HG02852 (cell line): ENCODE data around the gene AVL9.
"Not testable (repeated sequence)": the region's sequence is repeated elsewhere in the genome, so short reads cannot be mapped to it uniquely, and the experiment has no call there.

Experiments
- ATAC-seq: cut with Tn5 transposase; IDR thresholded peaks from one replicate; pipeline ENCODE4 v1.9.1; 2021; ENCODE audit warnings: mild to moderate bottlenecking, moderate library complexity; ENCODE audit not compliant: unreplicated experiment

AVL9 gene

GRCh38 chr7:32586291-32587221 is 91.3 kb downstream of the AVL9 start:
- no peak for ATAC-seq

- ATAC-seq: no peak
These were observed 92.2 kb downstream of the AVL9 start for GRCh38 chr7:32587411-32587948.

- ATAC-seq: peak; percentile 58
These were observed 93.4 kb downstream of the AVL9 start for GRCh38 chr7:32588657-32589056.

GRCh38 chr7:32591938-32592337 is 96.6 kb downstream of the AVL9 start:
- ATAC-seq: no peak

GRCh38 chr7:32592701-32593100 is 97.4 kb downstream of the AVL9 start:
- no peak for ATAC-seq

GRCh38 chr7:32594965-32595490 is 99.7 kb downstream of the AVL9 start:
- ATAC-seq: no peak

- ATAC-seq: not testable (repeated sequence)
These were observed 105.9 kb downstream of the AVL9 start for GRCh38 chr7:32601196-32601595.

- ATAC-seq: no peak
These were observed 107.2 kb downstream of the AVL9 start for GRCh38 chr7:32602470-32602869.

- ATAC-seq: not testable (repeated sequence)
These were observed 108.2 kb downstream of the AVL9 start for GRCh38 chr7:32603492-32603891.

GRCh38 chr7:32604047-32604446 is 108.8 kb downstream of the AVL9 start:
- ATAC-seq: not testable (repeated sequence)

- no peak for ATAC-seq
These were observed 109.7 kb downstream of the AVL9 start for GRCh38 chr7:32605032-32605431.

- ATAC-seq: no peak
These were observed 114.2 kb downstream of the AVL9 start for GRCh38 chr7:32609463-32609862.

GRCh38 chr7:32611201-32612099 is 116.2 kb downstream of the AVL9 start:
- no peak for ATAC-seq

GRCh38 chr7:32616625-32617024 is 121.3 kb downstream of the AVL9 start:
- ATAC-seq: no peak

GRCh38 chr7:32618470-32618869 is 123.2 kb downstream of the AVL9 start:
- no peak for ATAC-seq

GRCh38 chr7:32618987-32619386 is 123.7 kb downstream of the AVL9 start:
- ATAC-seq: no peak

GRCh38 chr7:32619416-32619815 is 124.1 kb downstream of the AVL9 start:
- ATAC-seq: not testable (repeated sequence)

- ATAC-seq: no peak
These were observed 135.7 kb downstream of the AVL9 start for GRCh38 chr7:32631021-32631420.

GRCh38 chr7:32631590-32632497 is 136.6 kb downstream of the AVL9 start:
- not testable (repeated sequence) for ATAC-seq

GRCh38 chr7:32633446-32633845 is 138.2 kb downstream of the AVL9 start:
- not testable (repeated sequence) for ATAC-seq
